ENCODE measurements around the gene PPP1R13L.
"Not testable (repeated sequence)": the region's sequence is repeated elsewhere in the genome, so short reads cannot be mapped to it uniquely, and the experiment has no call there.

PPP1R13L gene

GRCh38 chr19:45409557-45409920, 4.7 kb upstream of the PPP1R13L start:
- TF ChIP-seq EZH2phosphoT487 (IDR thresholded peaks at IDR 0.05; ENCODE audit: low read length) (no peak), EZH2 (optimal IDR thresholded peaks at IDR 0.05; ENCODE audit: low read depth, low read length) (no peak)
- TF ChIP-seq, protein P1, sequence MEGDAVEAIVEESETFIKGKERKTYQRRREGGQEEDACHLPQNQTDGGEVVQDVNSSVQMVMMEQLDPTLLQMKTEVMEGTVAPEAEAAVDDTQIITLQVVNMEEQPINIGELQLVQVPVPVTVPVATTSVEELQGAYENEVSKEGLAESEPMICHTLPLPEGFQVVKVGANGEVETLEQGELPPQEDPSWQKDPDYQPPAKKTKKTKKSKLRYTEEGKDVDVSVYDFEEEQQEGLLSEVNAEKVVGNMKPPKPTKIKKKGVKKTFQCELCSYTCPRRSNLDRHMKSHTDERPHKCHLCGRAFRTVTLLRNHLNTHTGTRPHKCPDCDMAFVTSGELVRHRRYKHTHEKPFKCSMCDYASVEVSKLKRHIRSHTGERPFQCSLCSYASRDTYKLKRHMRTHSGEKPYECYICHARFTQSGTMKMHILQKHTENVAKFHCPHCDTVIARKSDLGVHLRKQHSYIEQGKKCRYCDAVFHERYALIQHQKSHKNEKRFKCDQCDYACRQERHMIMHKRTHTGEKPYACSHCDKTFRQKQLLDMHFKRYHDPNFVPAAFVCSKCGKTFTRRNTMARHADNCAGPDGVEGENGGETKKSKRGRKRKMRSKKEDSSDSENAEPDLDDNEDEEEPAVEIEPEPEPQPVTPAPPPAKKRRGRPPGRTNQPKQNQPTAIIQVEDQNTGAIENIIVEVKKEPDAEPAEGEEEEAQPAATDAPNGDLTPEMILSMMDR (IDR thresholded peaks at IDR 0.05; ENCODE audit: low read length): no peak
- H3F3A ChIP-seq (ENCODE audit: insufficient read depth, low read length): no peaks in the 10 kb centered on the region
- H4K20me1 ChIP-seq (ENCODE audit: insufficient read depth, low read length): no peaks in the 10 kb centered on the region
- H2AFZ ChIP-seq (ENCODE audit: low read length): no peak overlapping the region
- H3K79me2 ChIP-seq (ENCODE audit: low read length): peaks cover 28% of the 10 kb centered on the region
- H3K9me3 ChIP-seq (replicated peaks; ENCODE audit: insufficient read depth, low read length): no peaks in the 10 kb centered on the region
- no peaks in the 10 kb centered on the region for H3K4me1 ChIP-seq (ENCODE audit: low read length)
- DNase-seq: no peak
- no peak overlapping the region for H3K4me2 ChIP-seq (ENCODE audit: low read depth, low read length)
- H3K9me2 ChIP-seq (replicated peaks; ENCODE audit: insufficient read depth, low read length): no peaks in the 10 kb centered on the region
- no peak overlapping the region for H3K4me3 ChIP-seq (ENCODE audit: low read length)
- no peaks in the 10 kb centered on the region for H3K27me3 ChIP-seq (replicated peaks; ENCODE audit: insufficient read depth, low read length)
- H3K9ac ChIP-seq (ENCODE audit: low read length): no peak overlapping the region
- no peaks in the 10 kb centered on the region for H3K36me3 ChIP-seq (replicated peaks; ENCODE audit: insufficient read depth, low read length)
- H3K27ac ChIP-seq (ENCODE audit: low read length): no peak overlapping the region

GRCh38 chr19:45408830-45409556, 4.1 kb upstream of the PPP1R13L start:
- H3K27ac ChIP-seq (ENCODE audit: low read length): no peak overlapping the region
- no peaks in the 10 kb centered on the region for H3F3A ChIP-seq (ENCODE audit: insufficient read depth, low read length)
- no peaks in the 10 kb centered on the region for H3K36me3 ChIP-seq (replicated peaks; ENCODE audit: insufficient read depth, low read length)
- H3K27me3 ChIP-seq (replicated peaks; ENCODE audit: insufficient read depth, low read length): no peaks in the 10 kb centered on the region
- no peak overlapping the region for H2AFZ ChIP-seq (ENCODE audit: low read length)
- H3K9me2 ChIP-seq (replicated peaks; ENCODE audit: insufficient read depth, low read length): no peaks in the 10 kb centered on the region
- no peak overlapping the region for H3K9ac ChIP-seq (ENCODE audit: low read length)
- no peaks in the 10 kb centered on the region for H4K20me1 ChIP-seq (ENCODE audit: insufficient read depth, low read length)
- no peaks in the 10 kb centered on the region for H3K4me1 ChIP-seq (ENCODE audit: low read length)
- no peak for DNase-seq
- peaks cover 28% of the 10 kb centered on the region for H3K79me2 ChIP-seq (ENCODE audit: low read length)
- H3K4me2 ChIP-seq (ENCODE audit: low read depth, low read length): no peak overlapping the region
- no peak for TF ChIP-seq EZH2phosphoT487 (IDR thresholded peaks at IDR 0.05; ENCODE audit: low read length)
- TF ChIP-seq, protein P1 (IDR thresholded peaks at IDR 0.05; ENCODE audit: low read length): no peak
- no peak for TF ChIP-seq EZH2 (optimal IDR thresholded peaks at IDR 0.05; ENCODE audit: low read depth, low read length)
- H3K4me3 ChIP-seq (ENCODE audit: low read length): no peak overlapping the region
- H3K9me3 ChIP-seq (replicated peaks; ENCODE audit: insufficient read depth, low read length): no peaks in the 10 kb centered on the region

DNA sequence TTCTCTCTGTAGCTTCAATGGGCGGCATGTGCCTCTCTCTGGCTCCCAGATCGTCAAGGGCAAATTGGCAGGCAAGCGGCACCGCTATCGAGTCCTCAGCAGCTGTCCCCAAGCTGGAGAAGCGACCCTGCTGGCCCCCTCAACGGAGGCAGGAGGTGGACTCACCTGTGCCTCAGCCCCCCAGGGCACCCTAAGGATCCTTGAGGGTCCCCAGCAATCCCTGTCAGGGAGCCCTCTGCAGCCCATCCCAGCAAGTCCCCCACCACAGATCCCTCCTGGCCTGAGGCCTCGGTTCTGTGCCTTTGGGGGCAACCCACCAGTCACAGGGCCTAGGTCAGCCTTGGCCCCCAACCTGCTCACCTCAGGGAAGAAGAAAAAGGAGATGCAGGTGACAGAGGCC, 3.3 kb upstream of the PPP1R13L start:
- H4K20me1 ChIP-seq (ENCODE audit: insufficient read depth, low read length): no peaks in the 10 kb centered on the region
- no peaks in the 10 kb centered on the region for H3F3A ChIP-seq (ENCODE audit: insufficient read depth, low read length)
- no peak for TF ChIP-seq EZH2 (optimal IDR thresholded peaks at IDR 0.05; ENCODE audit: low read depth, low read length)
- TF ChIP-seq EZH2phosphoT487 (IDR thresholded peaks at IDR 0.05; ENCODE audit: low read length): no peak
- TF ChIP-seq, protein P1 (IDR thresholded peaks at IDR 0.05; ENCODE audit: low read length): no peak
- no peak overlapping the region for H3K27ac ChIP-seq (ENCODE audit: low read length)
- no peaks in the 10 kb centered on the region for H3K36me3 ChIP-seq (replicated peaks; ENCODE audit: insufficient read depth, low read length)
- H3K4me3 ChIP-seq (ENCODE audit: low read length): no peak overlapping the region
- H3K4me2 ChIP-seq (ENCODE audit: low read depth, low read length): no peak overlapping the region
- H3K4me1 ChIP-seq (ENCODE audit: low read length): no peaks in the 10 kb centered on the region
- DNase-seq: no peak
- no peak overlapping the region for H3K9ac ChIP-seq (ENCODE audit: low read length)
- H3K9me2 ChIP-seq (replicated peaks; ENCODE audit: insufficient read depth, low read length): no peaks in the 10 kb centered on the region
- H3K27me3 ChIP-seq (replicated peaks; ENCODE audit: insufficient read depth, low read length): no peaks in the 10 kb centered on the region
- H3K79me2 ChIP-seq (ENCODE audit: low read length): peaks cover 28% of the 10 kb centered on the region
- no peak overlapping the region for H2AFZ ChIP-seq (ENCODE audit: low read length)
- H3K9me3 ChIP-seq (replicated peaks; ENCODE audit: insufficient read depth, low read length): no peaks in the 10 kb centered on the region

GRCh38 chr19:45407585-45407984, 2.7 kb upstream of the PPP1R13L start:
- not testable (repeated sequence) for H3K4me1 ChIP-seq (ENCODE audit: low read length); H3K27ac ChIP-seq (ENCODE audit: low read length); H3K36me3 ChIP-seq (replicated peaks; ENCODE audit: insufficient read depth, low read length); DNase-seq; H3K9me2 ChIP-seq (replicated peaks; ENCODE audit: insufficient read depth, low read length); H3K9me3 ChIP-seq (replicated peaks; ENCODE audit: insufficient read depth, low read length); H3K27me3 ChIP-seq (replicated peaks; ENCODE audit: insufficient read depth, low read length); H4K20me1 ChIP-seq (ENCODE audit: insufficient read depth, low read length); H2AFZ ChIP-seq (ENCODE audit: low read length); H3F3A ChIP-seq (ENCODE audit: insufficient read depth, low read length)
- Histone ChIP-seq H3K4me2 (ENCODE audit: low read depth, low read length) (peak overlapping the region; percentile 98), H3K4me3 (ENCODE audit: low read length) (peak overlapping the region; percentile 95), H3K79me2 (ENCODE audit: low read length) (peaks cover 28% of the 10 kb centered on the region), H3K9ac (ENCODE audit: low read length) (peak overlapping the region; percentile 89; the same call in 1 of the 2 replicates)

All from MM.1S (cell line).